ENCODE measurements around the gene TPD52L1. TPM values are rescaled to one million over a fixed set of nuclear protein-coding genes. Genes with fewer than 3 reads are reported as not detected.
A peak's percentile ranks its signal among the peaks of the same experiment; 100 is the strongest.
"Not testable (repeated sequence)": the region's sequence is repeated elsewhere in the genome, so short reads cannot be mapped to it uniquely, and the experiment has no call there.

TPD52L1 gene
- polyA plus RNA-seq, 12 donors, result 27.7 to 64.9 (median 48.9) TPM; not detected in 1

DNA sequence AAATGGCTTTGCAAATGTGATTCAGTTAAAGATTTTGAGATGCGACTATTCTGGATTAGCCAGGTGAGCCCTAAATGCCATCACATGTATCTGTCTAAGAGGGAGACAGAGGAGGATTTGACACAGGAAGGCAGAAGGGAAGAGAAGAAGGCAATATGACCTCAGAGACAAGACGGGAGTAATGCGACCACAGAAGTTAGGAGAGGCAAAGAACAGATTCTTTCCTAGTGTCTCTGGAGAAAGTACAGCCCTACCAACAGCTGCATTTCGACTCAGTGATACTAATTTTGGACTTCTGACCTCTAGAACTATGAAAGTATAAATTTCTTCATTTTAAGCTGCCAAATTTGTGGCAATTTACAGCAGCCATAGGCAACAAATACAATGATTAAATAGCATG is 24.2 kb upstream of the TPD52L1 start:
- no peak for DNase-seq

DNA sequence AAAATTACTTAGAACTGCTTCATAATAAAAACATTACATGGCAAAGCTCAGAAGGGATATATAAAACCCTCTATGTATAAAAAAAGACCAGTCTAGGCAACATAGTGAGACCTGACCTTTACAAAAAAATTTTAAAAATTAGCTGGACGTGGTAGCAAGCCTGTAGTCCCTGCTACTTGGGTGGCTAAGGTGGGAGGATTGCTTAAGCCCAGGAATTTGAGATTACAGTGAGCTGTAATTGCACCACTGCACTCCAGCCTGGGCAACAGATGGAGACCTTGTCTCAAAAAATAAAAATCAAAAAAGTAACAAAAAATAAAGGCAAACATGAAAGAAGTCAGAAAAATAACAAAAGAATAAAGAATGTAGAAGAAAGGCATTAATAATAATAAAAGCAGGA is 21.5 kb upstream of the TPD52L1 start:
- DNase-seq, result no peak

DNA sequence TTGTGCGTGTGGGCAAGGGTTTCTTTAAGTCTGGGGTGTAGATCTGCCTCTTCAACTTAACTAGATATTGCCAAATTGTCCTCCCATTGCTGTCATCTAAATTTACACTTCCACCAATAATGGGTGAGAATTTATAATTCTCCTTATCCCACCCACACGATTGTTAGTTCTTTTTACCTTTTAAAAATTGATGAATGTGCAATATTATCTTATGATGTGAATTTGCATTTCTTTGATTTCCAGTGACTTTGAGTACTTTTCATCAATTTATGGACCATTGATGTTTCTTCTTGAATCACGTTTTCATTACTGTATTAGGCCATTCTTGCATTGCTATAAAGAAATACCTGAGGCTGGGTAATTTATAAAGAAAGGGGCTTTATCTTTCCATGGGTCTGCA is 17.2 kb upstream of the TPD52L1 start:
- DNase-seq, result no peak

DNA sequence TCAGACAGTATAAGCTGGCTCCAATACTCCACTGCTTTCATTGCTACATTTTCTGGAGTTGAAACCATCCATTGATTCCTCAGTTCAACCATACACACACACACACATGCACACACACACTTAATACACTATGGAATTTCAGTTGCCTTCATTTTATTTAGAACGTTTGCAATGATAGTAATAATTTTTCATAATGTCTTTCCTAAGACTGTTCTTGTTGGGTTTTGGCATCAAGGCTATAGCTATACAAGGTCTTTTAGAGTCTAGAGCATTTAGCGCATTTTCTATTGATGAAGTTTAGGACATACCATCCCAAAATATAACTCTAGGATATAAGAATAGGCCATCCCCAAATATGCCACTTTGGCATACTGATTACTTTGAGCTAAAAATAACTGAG is 15.5 kb upstream of the TPD52L1 start:
- no peak for DNase-seq

DNA sequence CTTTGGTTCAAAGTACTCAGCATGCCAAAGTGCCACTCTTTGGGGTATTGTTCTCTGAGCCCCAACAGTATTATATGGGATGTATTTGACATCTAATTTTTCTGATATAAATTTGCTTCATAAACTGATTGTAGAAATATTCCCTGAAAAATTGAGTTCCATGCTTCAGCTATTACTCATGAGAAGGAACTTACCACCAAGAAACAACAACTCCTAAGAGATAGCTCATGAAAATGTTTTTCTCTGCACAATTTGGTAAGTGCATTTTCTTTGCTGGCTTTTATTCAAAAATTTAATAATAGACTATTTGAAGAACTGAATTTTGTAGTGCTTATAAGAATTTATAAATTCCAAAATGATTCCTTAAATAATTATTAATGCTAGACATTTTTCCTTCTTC is 12.8 kb upstream of the TPD52L1 start:
- DNase-seq, result no peak

DNA sequence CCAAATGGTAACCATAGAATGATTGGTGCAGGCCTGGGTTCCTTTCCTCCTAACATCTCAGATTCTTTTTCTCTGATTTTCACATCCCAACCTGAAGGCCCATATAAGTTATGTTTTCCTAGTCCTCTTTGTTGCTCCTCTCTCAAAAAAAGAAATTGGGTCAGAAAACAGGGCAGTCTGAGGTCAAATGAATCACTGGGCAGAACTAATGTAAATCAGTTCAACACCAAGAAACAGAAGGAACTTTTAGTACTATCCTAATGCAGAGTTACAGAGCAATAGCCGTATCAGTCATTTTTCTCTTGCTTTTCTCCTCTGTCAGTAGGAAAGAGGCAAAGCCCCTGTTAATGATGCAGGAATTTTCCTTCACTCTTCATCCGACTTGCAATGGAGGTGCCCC is 11.0 kb upstream of the TPD52L1 start:
- DNase-seq, result no peak

DNA sequence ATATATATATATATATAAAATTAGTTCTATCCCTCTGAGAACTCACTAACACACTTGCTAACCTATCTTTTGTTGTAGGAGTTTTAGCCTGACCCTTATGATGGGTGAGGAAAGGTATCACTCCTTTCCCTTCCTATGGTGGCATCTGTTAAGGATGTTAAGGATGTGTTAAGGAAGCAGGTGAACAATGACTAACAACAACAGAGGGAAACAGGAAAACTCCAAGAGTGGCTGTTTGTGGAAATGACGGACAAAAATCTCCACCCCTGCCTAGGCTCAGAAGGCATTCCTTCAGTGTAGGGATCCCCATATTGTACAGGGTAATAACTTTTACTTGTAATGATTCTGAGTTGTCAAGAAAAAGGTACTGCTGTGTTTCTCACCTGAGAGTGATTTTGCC is 8.8 kb upstream of the TPD52L1 start:
- no peak for DNase-seq

DNA sequence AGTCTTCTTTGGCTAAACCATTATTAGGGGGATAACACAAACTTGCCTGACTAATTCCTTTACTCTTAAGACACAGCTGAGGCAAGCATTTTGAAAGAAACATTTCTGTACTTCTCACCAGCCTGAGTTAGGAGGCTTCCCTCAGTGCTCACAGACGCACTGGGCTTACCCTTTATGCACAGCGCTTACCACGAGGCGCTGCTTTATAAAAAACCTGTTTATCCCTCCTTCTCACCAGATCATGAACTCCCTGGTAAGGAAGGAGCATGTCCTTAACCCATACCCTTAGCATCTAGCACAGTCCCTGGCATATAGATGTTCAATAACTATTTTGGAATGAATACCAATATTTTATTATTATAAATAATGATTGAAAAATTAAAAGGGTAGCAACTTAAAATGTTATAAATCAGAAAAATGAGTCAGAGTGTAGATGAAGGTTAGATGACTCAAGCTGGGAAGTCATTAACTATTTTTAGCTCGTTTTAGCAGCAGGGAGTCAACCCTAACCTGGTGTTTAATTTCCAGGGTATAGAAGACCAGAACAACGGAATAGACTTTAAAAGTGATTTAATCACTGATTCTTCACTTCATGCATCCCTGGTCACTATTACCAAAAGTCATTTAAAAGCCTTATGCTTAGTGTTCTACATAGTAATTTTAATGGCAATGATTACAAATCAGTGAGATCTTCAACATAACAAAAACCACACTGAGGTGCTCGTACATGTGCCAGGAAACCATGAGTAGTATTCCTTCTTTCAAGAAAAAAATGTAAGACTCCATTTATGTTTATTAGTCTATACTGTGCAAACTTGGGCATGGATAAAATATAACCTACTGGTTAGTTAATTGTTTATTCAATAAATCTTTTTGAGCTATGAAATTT is 4.1 kb upstream of the TPD52L1 start:
- no peak for DNase-seq

DNA sequence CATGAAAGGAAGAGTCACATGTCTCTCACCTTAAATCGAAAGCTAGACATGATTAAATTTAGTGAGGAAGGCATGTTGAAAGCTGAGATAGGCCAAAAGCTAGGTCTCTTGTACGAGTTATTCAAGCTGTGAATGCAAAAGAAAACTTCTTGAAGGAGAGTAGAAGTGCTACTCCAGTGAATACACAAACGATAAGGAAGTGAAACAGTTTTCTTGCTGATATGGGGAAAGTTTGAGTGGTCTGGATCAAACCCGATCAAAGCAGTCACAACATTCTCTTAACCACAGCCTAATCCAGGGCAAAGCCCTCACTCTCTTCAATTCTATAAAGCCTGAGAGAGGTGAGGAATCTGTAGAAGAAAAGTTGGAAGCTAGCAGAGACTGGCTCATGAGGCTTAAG is 1.9 kb upstream of the TPD52L1 start:
- no peak for DNase-seq

DNA sequence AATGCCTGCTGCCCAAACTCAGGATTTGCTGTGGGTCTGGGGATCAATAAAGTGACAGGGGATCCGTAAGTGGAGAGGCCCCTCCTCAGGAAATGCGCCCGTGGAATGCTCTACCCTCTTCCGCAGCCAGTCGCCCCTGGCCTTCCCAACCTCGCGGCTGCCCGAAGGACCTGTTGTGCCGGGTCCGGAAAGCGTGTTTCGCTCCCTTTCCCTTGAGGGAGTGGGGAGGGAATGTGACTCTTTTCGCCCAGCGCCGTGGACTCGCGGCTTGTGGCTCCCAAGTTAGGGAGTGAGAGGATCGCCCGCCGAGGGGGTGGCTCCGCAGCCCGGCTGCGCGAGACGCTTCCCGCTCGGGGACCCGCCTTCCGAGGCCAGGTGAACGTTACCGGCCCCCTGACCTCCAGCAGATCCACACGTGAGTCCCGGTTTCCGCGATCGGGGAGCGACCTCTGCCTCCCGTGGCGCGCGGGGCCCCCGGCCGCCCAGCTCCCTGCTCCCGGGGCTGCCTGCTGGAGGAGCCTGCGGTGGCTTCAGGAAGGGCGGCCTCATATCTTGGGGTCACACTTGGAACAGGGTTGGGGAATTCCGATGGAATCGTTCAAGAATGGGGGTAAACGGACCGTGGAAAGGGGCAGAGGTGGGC is 666 bp downstream of the TPD52L1 start:
- peak; percentile 9 for DNase-seq

DNA sequence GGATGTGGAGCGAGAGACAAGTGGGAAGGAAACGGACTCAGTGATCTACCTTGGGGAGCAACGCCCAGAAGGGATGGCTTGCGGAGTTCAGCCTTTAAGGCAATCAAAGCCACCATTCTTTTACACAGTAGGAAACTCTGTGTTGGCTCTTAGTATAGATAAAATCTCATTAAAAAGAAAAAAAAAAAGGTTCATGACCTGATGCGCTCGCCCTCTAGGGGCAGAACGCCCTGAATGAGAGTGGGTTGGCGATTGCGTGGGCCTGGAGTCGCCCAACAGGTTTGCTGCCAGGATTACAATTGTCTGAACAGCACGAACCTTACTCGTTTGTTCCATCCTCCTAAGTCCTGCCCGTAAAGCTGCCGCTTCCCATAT is 1.2 kb downstream of the TPD52L1 start:
- DNase-seq, result no peak

DNA sequence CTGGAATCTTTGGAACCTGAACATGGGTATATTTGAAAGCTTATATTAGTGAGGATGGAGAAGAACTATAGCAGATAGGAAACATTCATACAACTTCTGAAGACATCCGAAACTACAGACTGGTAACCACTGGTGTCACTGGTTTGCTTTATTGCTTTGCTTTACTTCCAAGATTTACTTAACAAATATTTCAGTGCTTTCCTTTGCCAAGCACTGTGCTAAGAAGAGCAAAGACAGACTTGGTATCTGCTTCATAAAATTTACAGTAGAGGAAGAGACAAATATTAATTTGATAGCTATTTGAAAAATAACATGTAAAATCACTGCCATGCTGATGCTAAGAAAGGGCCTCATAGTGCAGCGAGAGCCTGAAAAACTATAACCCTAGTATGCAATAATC is 1.8 kb downstream of the TPD52L1 start:
- DNase-seq, result no peak

DNA sequence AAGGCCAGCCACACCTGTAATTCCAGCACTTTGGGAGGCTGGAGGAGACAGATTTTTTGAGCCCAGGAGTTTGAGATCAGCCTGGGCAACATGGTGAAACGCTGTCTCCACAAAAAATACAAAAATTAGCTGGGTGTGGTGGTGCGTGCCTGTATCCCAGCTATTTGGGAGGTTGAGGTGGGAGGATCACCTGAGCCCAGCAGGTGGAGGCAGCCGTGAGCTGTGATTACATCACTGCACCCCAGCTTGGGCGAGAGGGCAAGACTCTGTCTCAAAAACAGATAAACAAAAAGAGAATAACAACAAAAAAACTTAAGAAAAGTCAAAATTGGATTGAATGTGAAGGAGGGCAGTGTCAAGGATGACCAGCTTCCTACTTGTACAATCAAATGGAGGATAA is 2.9 kb downstream of the TPD52L1 start:
- no peak for DNase-seq

DNA sequence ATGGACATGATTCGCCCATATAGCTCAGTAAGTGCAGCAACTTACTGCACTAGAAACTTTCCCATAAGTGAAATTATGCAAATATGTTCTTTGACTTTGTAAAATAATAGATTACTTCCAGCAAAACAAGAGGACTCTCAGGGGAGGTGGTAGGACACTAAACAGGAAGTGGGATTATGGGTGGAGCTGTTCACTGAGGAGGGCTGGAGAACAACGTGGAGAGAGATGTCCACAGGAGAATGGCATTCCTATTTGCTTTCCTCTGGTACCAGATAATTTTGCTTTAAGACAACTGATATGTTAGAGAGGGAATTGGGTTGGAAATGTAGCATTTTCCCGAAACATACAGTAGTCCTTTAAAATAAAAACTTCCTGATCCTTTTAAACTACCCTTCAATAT is 3.7 kb downstream of the TPD52L1 start:
- no peak for DNase-seq

DNA sequence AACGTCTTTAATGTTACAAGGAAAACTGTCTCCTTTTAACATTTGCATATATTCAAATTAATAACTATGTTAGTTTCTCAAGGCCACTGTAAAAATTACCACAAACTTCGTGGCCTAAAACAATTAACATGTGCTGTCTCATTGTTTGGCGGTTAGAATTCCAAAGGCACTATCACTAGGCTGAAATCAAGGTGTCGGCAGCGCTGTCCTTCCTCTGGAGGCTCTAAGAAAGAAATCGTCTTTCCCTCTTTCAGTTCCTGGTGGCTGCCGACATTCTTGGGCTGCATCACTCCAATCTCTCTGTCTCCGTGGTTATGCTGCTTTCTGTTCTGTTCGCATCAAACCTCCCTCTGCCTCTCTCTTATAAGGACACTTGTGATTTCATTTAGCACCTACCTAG is 4.2 kb downstream of the TPD52L1 start:
- no peak for DNase-seq

DNA sequence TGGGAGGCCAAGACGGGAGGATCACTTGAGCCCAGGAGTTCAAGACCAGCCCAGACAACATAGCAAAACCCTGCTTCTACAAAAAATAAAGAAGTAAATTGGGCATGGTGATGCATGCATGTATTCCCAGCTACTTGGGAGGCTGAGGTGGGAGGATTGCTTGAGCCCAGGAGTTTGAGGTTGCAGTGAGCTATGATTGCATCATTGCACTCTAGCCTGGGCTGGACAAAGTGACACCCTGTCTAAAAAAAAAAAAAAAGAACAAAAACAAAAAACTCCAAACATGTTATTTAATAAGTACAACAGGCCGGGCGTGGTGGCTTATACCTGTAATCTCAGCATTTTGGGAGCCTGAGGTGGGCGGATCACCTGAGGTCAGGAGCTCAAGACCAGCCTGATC is 9.8 kb downstream of the TPD52L1 start:
- not testable (repeated sequence) for DNase-seq

DNA sequence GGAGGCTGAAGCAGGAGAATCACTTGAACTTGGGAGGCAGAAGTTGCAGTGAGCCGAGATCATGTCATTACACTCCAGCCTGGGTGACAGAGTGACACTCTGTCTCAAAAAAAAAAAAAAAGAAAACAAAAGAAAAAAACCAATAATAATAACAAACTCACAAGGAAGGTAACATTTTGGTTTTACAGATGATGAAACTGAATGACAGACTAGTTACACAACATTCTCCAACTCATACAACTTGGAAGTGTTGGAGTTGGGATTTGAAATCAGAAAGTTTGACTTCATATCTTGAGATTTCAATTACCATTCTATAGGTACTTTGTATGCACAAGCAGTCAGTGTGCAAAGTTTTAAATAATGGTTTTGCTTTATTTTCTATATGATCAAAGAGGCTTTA is 10.2 kb downstream of the TPD52L1 start:
- no peak for DNase-seq

DNA sequence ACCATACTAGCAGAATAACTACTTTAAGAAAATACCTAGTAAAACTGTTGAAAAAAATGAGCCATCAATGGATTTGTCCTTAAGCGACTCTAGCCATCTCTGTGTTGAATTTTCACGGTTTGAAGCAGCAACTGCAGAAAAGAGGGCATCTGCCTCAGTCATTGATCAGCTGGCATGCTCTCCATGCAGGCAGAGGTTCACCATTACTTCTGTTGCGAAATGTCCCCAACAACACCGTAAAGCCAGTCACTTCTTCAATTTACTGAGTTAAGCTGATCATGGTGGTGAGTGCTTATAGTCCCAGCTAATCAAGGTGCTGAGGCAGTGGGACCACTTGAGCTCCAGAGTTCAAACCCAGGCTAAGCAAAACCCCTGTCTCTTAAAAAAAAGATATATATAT is 11.1 kb downstream of the TPD52L1 start:
- no peak for DNase-seq

DNA sequence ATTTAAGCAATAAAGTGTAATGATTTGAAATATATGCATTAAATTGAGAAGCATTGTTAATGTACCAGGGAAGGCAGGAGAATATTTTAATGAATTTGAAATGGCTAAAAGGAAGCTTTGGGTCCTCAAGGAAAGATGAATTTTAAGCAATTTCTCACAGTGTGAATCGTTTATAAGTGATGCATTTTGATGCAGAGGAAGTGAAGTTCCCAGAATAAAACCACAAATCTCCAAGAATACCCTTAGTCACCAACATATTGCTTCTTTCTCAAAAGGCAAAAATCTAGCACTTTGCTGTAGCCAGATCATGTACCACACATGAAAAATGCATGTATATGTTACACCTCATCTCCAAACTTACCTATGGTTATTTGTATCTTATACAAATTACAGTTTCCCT is 11.7 kb downstream of the TPD52L1 start:
- no peak for DNase-seq

DNA sequence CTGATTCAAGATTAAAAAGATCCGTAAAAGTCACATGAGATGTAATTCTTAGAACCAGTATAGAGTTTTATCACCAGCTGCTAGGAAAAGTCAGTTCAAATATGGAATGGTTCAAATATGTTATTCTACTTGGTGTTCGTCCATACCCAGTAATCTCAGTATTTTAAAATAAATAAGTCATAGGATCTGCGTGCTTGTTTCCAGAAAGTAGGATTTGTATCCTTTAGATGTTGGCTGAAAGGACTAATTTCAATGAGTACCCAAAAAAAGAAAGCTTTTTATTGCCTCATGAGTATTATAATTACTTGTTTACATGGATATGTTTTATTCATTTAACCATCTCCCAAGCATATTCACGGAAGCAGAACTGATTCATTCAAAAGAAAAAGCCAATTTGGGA is 12.2 kb downstream of the TPD52L1 start:
- DNase-seq, result no peak

DNA sequence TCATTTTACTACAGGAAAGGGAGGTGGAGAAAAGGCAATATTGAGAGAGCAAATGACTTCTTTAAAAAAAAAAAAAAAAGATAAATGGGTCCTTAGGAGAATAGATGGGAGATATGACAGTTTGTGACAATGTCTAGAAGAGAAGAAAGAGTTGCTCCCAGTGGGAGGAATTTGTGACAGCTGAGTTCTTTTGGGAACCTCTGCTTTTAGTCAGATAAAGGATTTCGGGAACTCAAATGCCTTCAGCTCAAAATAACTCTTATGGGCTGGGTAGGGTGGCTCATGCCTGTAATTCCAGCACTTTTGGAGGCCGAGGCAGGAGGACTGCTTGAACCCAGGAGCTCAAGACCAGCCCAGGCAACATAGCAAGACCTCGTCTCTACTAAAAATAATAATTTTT is 13.1 kb downstream of the TPD52L1 start:
- DNase-seq, result no peak

DNA sequence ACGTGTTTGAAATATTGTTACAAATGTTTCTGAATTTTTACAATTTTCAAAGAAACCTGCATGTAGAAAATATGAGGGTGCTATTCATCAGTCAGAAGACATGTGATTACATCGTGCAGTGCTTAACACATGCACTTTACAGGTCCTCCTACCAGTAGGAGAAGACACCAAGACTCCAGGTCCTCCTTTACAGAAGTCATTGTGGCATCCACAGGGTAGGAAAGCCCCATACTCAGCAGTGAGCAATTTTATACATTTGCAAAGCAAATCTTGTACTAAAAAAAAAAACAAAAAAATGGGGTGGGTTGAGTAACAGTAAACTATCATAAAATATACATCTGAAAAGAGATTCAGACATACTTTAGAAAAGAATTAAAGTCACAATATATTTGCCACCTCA is 14.0 kb downstream of the TPD52L1 start:
- DNase-seq, result no peak

DNA sequence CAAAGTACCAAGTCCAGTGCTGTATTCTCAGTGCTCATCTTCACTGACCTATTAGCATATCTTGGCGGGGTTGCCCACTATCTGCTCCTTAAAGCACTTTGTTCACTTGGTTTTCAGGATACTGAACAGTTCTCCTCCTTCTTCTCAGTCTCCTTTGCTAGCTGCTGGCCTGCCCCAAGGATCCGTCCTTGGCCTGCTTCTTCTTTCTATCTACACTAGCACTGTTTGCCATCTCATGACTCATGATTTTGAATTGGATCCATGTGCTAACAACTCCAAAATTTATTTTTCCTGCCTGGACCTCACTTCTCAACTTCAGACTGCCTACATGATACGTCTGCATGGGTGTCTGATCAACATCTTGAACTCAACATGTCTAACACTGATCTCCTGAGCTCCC is 15.5 kb downstream of the TPD52L1 start:
- no peak for DNase-seq

DNA sequence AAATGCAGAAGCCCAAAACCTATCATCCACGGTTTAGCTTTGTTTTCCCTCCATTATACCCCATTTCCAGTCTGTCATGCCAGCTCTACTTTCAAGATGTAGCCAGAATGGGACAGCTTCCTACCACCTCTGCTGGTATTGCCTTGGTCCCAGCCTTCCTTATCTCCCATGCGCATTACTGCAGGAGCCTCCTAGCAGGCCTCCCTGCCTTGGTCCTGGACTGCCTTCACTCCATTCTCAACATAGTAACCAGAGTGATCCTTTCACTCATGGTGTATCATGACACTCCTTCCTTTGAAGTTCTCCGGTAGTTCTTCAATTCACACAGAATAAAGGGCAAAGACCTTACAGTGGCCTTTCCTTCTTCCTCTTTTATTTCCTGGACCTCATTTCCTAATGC is 15.9 kb downstream of the TPD52L1 start:
- no peak for DNase-seq

Measured in muscle of arm (tissue), 12 donors.